GM12891 (cell line): Measurements from ENCODE around the gene TAF1B.
A peak's percentile ranks its signal among the peaks of the same experiment; 100 is the strongest.
"Not testable (repeated sequence)": the region's sequence is repeated elsewhere in the genome, so short reads cannot be mapped to it uniquely, and the experiment has no call there.

ENCODE experiments used
- DNase-seq: peaks from one replicate; pipeline ENCODE4 v3.0.0; 2011; ENCODE audit warnings: low spot score; ENCODE audit not compliant: insufficient read length
- FAIRE-seq: peaks from 2 replicates; lab custom pipeline; 2011; peaks lifted over from hg19 to GRCh38; lab: Jason Lieb, UNC
- PAX5 ChIP-seq: IDR thresholded peaks from 2 replicates; pipeline ENCODE4 v1.6.1; 2011; ENCODE audit warnings: low read length, moderate library complexity, mild to moderate bottlenecking; ENCODE audit not compliant: insufficient read depth, severe bottlenecking
- POLR2A ChIP-seq: IDR thresholded peaks from 2 replicates; pipeline ENCODE4 v1.6.1; 2011; ENCODE audit warnings: low read depth, low read length, control low read depth
- POLR2AphosphoS5 ChIP-seq: IDR thresholded peaks from 2 replicates; pipeline ENCODE4 v1.6.1; 2011; ENCODE audit warnings: low read depth, low read length, control low read depth
- POU2F2 ChIP-seq: IDR thresholded peaks from 2 replicates; pipeline ENCODE4 v1.6.1; 2011; ENCODE audit warnings: low read depth, mild to moderate bottlenecking, control low read depth, low read length, moderate library complexity
- SPI1 ChIP-seq: IDR thresholded peaks from 2 replicates; pipeline ENCODE4 v1.6.1; 2011; ENCODE audit warnings: low read depth, low read length, control low read depth
- TAF1 ChIP-seq: IDR thresholded peaks from 2 replicates; pipeline ENCODE4 v1.6.1; 2011; ENCODE audit warnings: low read depth, low read length, control low read depth

The TAF1B gene

GRCh38 chr2:9844576-9844975 is 1.3 kb downstream of the TAF1B start:
- FAIRE-seq = peak; percentile 28
- TF ChIP-seq POU2F2 = no peak
- peak; percentile 19; the same call in 1 of the 2 replicates for TF ChIP-seq SPI1
- no peak for DNase-seq

GRCh38 chr2:9846554-9846953 is 3.3 kb downstream of the TAF1B start:
- FAIRE-seq (no peak), DNase-seq (no peak)
- TF ChIP-seq PAX5 (no peak), TAF1 (no peak), POLR2AphosphoS5 (no peak), POU2F2 (no peak), POLR2A (no peak), SPI1 (no peak)

GRCh38 chr2:9847140-9847539 is 3.9 kb downstream of the TAF1B start:
- no peak for FAIRE-seq
- no peak for DNase-seq
- TF ChIP-seq POLR2AphosphoS5 = no peak
- no peak for TF ChIP-seq POLR2A
- TF ChIP-seq PAX5 = no peak
- no peak for TF ChIP-seq POU2F2
- TF ChIP-seq SPI1 = no peak
- no peak for TF ChIP-seq TAF1

GRCh38 chr2:9852881-9853280 is 9.6 kb downstream of the TAF1B start:
- TF ChIP-seq SPI1 = no peak
- no peak for TF ChIP-seq POLR2A
- TF ChIP-seq PAX5 = no peak
- TF ChIP-seq TAF1 = no peak
- TF ChIP-seq POLR2AphosphoS5 = no peak
- no peak for TF ChIP-seq POU2F2
- no peak for DNase-seq
- no peak for FAIRE-seq

GRCh38 chr2:9857814-9858729 is 14.8 kb downstream of the TAF1B start:
- no peak for FAIRE-seq
- no peak for DNase-seq
- no peak for TF ChIP-seq TAF1
- no peak for TF ChIP-seq SPI1
- TF ChIP-seq POLR2AphosphoS5 = no peak
- TF ChIP-seq POU2F2 = no peak
- no peak for TF ChIP-seq POLR2A
- no peak for TF ChIP-seq PAX5

GRCh38 chr2:9858730-9859068 is 15.4 kb downstream of the TAF1B start:
- FAIRE-seq (no peak), DNase-seq (no peak)
- no peak for TF ChIP-seq POLR2AphosphoS5
- TF ChIP-seq POU2F2 = no peak
- no peak for TF ChIP-seq POLR2A
- no peak for TF ChIP-seq SPI1
- no peak for TF ChIP-seq PAX5
- no peak for TF ChIP-seq TAF1

- not testable (repeated sequence) for FAIRE-seq, DNase-seq
Observed at GRCh38 chr2:9860922-9861580, 17.8 kb downstream of the TAF1B start.

GRCh38 chr2:9867881-9868280 is 24.6 kb downstream of the TAF1B start:
- DNase-seq (no peak), FAIRE-seq (no peak)
- TF ChIP-seq TAF1 (no peak), POU2F2 (no peak), PAX5 (no peak), POLR2A (no peak), SPI1 (no peak), POLR2AphosphoS5 (no peak)

GRCh38 chr2:9873337-9873736 is 30.1 kb downstream of the TAF1B start:
- DNase-seq (no peak), FAIRE-seq (no peak)
- TF ChIP-seq TAF1 (no peak), POLR2A (no peak), POU2F2 (no peak), POLR2AphosphoS5 (no peak), PAX5 (no peak), SPI1 (no peak)
